GM04503 (cell line): ENCODE measurements around the gene POU2F1.

ENCODE experiments used
- DNase-seq: peaks from one replicate; pipeline ENCODE4 v3.0.0-alpha.2; 2012; ENCODE audit warnings: low read depth

The POU2F1 gene

GRCh38 chr1:167367705-167368104, 147.0 kb downstream of the POU2F1 start:
- DNase-seq, result no peak

- DNase-seq, result no peak
Measured at GRCh38 chr1:167369175-167369574, 148.5 kb downstream of the POU2F1 start.

GRCh38 chr1:167369933-167370332, 149.2 kb downstream of the POU2F1 start:
- no peak for DNase-seq

- no peak for DNase-seq
Measured at GRCh38 chr1:167371030-167371429, 150.3 kb downstream of the POU2F1 start.

- no peak for DNase-seq
Measured at GRCh38 chr1:167373398-167373797, 152.7 kb downstream of the POU2F1 start.

- no peak for DNase-seq
Measured at GRCh38 chr1:167373986-167374385, 153.3 kb downstream of the POU2F1 start.

GRCh38 chr1:167375949-167376348, 155.3 kb downstream of the POU2F1 start:
- no peak for DNase-seq

- no peak for DNase-seq
Measured at GRCh38 chr1:167387251-167387910, 166.7 kb downstream of the POU2F1 start.

GRCh38 chr1:167388976-167389375, 168.3 kb downstream of the POU2F1 start:
- DNase-seq, result no peak

GRCh38 chr1:167392200-167392696, 171.6 kb downstream of the POU2F1 start:
- DNase-seq, result no peak

GRCh38 chr1:167400359-167400953, 179.8 kb downstream of the POU2F1 start:
- no peak for DNase-seq

- DNase-seq, result no peak
Measured at GRCh38 chr1:167401260-167401873, 180.7 kb downstream of the POU2F1 start.

- DNase-seq, result no peak
Measured at GRCh38 chr1:167404161-167404888, 183.6 kb downstream of the POU2F1 start.

- no peak for DNase-seq
Measured at GRCh38 chr1:167404908-167405307, 184.2 kb downstream of the POU2F1 start.

- DNase-seq, result no peak
Measured at GRCh38 chr1:167408355-167408754, 187.7 kb downstream of the POU2F1 start.

- no peak for DNase-seq
Measured at GRCh38 chr1:167409183-167409582, 188.5 kb downstream of the POU2F1 start.

GRCh38 chr1:167412072-167412471, 191.4 kb downstream of the POU2F1 start:
- DNase-seq, result no peak

GRCh38 chr1:167412920-167413319, 192.2 kb downstream of the POU2F1 start:
- DNase-seq, result no peak

GRCh38 chr1:167413328-167413727, 192.6 kb downstream of the POU2F1 start:
- no peak for DNase-seq

GRCh38 chr1:167416506-167416905, 195.8 kb downstream of the POU2F1 start:
- no peak for DNase-seq

GRCh38 chr1:167418391-167418790, 197.7 kb downstream of the POU2F1 start:
- DNase-seq, result no peak

GRCh38 chr1:167419245-167419644, 198.6 kb downstream of the POU2F1 start:
- DNase-seq, result no peak

GRCh38 chr1:167420510-167420909, 199.8 kb downstream of the POU2F1 start:
- no peak for DNase-seq
